ENCODE results near the gene TOX4.

Gene TOX4

GRCh38 chr14:21476523-21476924 lies 471 bp upstream of the TOX4 start:
- Histone ChIP-seq H3K27me3 (ENCODE audit: control insufficient read depth, insufficient read depth, low read length) (no peaks in the 10 kb centered on the region), H3K36me3 (ENCODE audit: control insufficient read depth, insufficient read depth, low read length) (no peaks in the 10 kb centered on the region), H3K4me3 (ENCODE audit: low read depth, low read length) (peak overlapping the region; percentile 99), H3K9me3 (ENCODE audit: control insufficient read depth, low read length) (no peaks in the 10 kb centered on the region), H3K4me2 (ENCODE audit: low read length) (peak overlapping the region; percentile 75), H3K4me1 (peaks cover 8% of the 10 kb centered on the region), H3K9ac (no peak overlapping the region), H3K27ac (peak overlapping the region; percentile 73), H3K79me2 (peaks cover 21% of the 10 kb centered on the region), H2AFZ (peak overlapping the region; percentile 54)
- TF ChIP-seq CTCF (IDR thresholded peaks at IDR 0.05): no peak

- Histone ChIP-seq H3K4me2 (ENCODE audit: low read length) (no peak overlapping the region), H3K36me3 (ENCODE audit: control insufficient read depth, insufficient read depth, low read length) (no peaks in the 10 kb centered on the region), H3K27ac (no peak overlapping the region), H3K4me3 (ENCODE audit: low read depth, low read length) (no peak overlapping the region), H3K4me1 (no peaks in the 10 kb centered on the region), H2AFZ (no peak overlapping the region), H3K27me3 (ENCODE audit: control insufficient read depth, insufficient read depth, low read length) (no peaks in the 10 kb centered on the region), H3K9me3 (ENCODE audit: control insufficient read depth, low read length) (no peaks in the 10 kb centered on the region), H3K79me2 (peaks cover 5% of the 10 kb centered on the region), H3K9ac (no peak overlapping the region)
- TF ChIP-seq CTCF (IDR thresholded peaks at IDR 0.05): no peak
Measured at GRCh38 chr14:21486640-21487087, 9.7 kb downstream of the TOX4 start.

- H3K4me3 ChIP-seq (ENCODE audit: low read depth, low read length): no peak overlapping the region
- H3K9ac ChIP-seq: no peak overlapping the region
- no peak for TF ChIP-seq CTCF (IDR thresholded peaks at IDR 0.05)
- H3K27ac ChIP-seq: no peak overlapping the region
- H3K36me3 ChIP-seq (ENCODE audit: control insufficient read depth, insufficient read depth, low read length): no peaks in the 10 kb centered on the region
- H3K27me3 ChIP-seq (ENCODE audit: control insufficient read depth, insufficient read depth, low read length): no peaks in the 10 kb centered on the region
- no peak overlapping the region for H3K4me2 ChIP-seq (ENCODE audit: low read length)
- no peaks in the 10 kb centered on the region for H3K9me3 ChIP-seq (ENCODE audit: control insufficient read depth, low read length)
- H3K4me1 ChIP-seq: no peaks in the 10 kb centered on the region
- H2AFZ ChIP-seq: no peak overlapping the region
- no peaks in the 10 kb centered on the region for H3K79me2 ChIP-seq
Measured at GRCh38 chr14:21494902-21495762, 18.1 kb downstream of the TOX4 start.

GRCh38 chr14:21496453-21496852 lies 19.5 kb downstream of the TOX4 start:
- H3K36me3 ChIP-seq (ENCODE audit: control insufficient read depth, insufficient read depth, low read length): no peaks in the 10 kb centered on the region
- no peak overlapping the region for H2AFZ ChIP-seq
- no peak overlapping the region for H3K4me3 ChIP-seq (ENCODE audit: low read depth, low read length)
- no peak overlapping the region for H3K9ac ChIP-seq
- H3K27me3 ChIP-seq (ENCODE audit: control insufficient read depth, insufficient read depth, low read length): no peaks in the 10 kb centered on the region
- no peaks in the 10 kb centered on the region for H3K9me3 ChIP-seq (ENCODE audit: control insufficient read depth, low read length)
- no peak for TF ChIP-seq CTCF (IDR thresholded peaks at IDR 0.05)
- H3K4me2 ChIP-seq (ENCODE audit: low read length): no peak overlapping the region
- no peaks in the 10 kb centered on the region for H3K4me1 ChIP-seq
- no peaks in the 10 kb centered on the region for H3K79me2 ChIP-seq
- no peak overlapping the region for H3K27ac ChIP-seq
